HFF-Myc (cell line): Measurements from ENCODE around the gene RMND1.
A peak's percentile ranks its signal among the peaks of the same experiment; 100 is the strongest.

ENCODE experiments used
- DNase-seq: peaks from one replicate; pipeline ENCODE4 v3.0.0-alpha.2; 2011; ENCODE audit warnings: low read depth; ENCODE audit errors: extremely low read depth
- H3K4me3 ChIP-seq: replicated peaks from 2 replicates; pipeline ENCODE4 v1.5.1; 2011; ENCODE audit warnings: low read depth, mild to moderate bottlenecking, control low read depth, low read length
- TF ChIP-seq, protein P1 (sequence below): IDR thresholded peaks from 2 replicates; pipeline ENCODE4 v1.5.1; 2012; ENCODE audit warnings: mild to moderate bottlenecking, low read depth, low read length, control low read depth; ENCODE audit errors: missing control alignments

RMND1 gene

DNA sequence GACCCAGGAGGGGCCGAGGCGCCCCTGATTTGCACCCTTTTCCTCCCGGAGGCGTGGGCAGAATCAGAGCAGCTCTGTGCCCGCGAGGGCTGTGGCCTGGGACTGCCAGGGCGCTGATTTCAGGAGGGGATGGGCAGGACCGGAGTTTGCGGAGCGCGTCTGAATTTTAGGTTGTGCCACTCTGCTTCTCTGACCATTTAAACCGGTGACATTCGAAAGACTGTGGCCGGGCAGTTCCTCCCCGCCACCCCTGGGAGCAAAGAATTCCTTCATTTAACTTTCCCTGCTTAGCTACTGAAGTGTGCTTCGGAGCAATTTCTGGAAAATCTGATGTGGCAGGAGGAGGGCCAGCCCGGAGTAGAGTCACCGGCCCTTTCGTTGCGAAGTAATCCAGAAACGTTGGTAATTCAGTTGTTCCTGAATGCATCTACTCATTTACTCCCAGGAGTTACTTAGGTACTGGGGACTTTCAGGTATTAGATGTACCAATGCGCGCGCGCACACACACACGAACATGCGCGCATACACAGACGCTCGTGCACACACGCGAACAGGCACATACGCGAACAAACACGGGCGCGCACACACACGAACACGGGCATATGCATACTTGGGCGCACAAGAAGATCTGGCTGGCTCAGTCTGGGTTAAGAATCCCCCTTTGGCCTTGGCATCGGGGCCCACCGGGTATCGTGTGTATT lies 42.5 kb upstream of the RMND1 start:
- no peak for DNase-seq
- TF ChIP-seq, protein P1, sequence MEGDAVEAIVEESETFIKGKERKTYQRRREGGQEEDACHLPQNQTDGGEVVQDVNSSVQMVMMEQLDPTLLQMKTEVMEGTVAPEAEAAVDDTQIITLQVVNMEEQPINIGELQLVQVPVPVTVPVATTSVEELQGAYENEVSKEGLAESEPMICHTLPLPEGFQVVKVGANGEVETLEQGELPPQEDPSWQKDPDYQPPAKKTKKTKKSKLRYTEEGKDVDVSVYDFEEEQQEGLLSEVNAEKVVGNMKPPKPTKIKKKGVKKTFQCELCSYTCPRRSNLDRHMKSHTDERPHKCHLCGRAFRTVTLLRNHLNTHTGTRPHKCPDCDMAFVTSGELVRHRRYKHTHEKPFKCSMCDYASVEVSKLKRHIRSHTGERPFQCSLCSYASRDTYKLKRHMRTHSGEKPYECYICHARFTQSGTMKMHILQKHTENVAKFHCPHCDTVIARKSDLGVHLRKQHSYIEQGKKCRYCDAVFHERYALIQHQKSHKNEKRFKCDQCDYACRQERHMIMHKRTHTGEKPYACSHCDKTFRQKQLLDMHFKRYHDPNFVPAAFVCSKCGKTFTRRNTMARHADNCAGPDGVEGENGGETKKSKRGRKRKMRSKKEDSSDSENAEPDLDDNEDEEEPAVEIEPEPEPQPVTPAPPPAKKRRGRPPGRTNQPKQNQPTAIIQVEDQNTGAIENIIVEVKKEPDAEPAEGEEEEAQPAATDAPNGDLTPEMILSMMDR, result no peak
- H3K4me3 ChIP-seq, result peak overlapping the region; percentile 62

DNA sequence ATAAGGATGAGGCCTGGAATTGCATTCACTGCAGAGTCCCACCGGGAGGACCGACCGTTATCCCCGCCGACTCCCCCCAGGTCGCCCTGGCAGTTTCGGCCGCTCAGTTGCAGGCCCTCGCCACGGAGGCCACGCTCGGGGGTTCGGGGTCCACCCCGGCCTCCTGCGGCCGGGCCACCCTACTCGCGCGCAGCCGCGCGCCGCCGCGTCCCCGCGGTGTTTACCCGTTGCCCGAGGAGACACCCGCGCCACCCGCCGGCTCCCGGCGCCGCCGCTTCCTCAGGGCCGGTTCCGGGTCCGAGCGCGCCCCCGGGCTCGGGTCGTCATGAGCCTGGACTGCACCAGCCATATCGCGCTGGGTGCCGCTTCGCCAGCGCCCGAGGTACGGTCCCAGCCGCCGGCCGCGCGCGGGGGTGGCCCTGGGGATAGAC lies 41.9 kb upstream of the RMND1 start, which contains the start of gene CCDC170:
CCDC170 (plus strand) TSS at position 214 of the 431 bp plus-strand sequence; CDS start at position 326, 112 bp downstream.
- DNase-seq, result no peak
- H3K4me3 ChIP-seq, result peak within 1 kb of the TSS; percentile 62
- TF ChIP-seq, protein P1, result no peak

DNA sequence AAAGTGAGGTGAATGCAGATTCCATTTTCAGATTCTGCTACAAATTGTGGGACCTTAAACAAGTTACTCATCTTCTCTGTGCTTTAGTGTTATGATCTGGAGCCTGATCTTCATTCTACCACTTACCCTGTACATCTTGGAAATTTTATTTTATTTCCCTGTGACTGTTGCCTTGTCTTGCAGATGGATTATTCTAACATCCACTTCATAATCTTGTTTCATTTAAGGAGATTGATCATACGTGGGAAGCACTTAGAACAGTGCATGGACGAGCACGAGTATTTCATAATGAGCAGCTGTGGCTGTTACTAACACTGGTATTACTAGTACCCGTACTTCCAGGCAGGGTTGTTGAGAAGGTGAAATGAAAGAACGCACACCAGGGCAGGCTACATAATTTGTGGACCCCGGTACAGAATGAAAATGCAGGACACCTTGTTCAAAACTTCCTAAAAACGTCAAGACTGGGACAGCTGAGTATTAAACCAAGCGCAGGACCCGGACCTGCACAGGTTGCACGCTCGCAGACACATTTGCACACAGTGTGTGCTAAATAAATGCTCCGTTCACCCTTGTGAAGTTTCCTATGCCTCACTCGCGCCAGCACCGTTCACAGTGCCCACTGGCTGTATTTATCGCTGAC lies 41.4 kb upstream of the RMND1 start:
- no peak for DNase-seq
- H3K4me3 ChIP-seq, result peak overlapping the region; percentile 62
- TF ChIP-seq, protein P1, result no peak

DNA sequence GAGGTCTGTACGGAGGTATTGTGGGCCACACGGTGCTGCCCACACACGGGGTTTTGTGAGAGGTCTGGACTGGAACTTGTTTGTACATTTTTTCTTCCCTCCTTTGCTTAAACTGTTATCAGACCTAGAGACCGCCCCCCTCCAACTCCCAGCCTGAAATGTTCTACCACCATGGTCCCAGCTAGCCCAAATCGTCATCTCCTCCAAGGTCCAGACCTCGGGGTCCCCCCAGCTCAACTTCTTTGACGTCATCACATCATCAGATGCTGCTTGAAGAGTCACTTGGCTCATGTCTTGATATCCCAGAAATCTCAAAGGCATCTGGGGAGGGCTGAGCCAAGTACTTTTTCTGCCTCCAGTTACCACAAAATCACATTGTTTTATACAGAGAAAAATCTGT lies 39.1 kb upstream of the RMND1 start:
- TF ChIP-seq, protein P1, result no peak
- DNase-seq, result no peak
- no peak overlapping the region for H3K4me3 ChIP-seq

DNA sequence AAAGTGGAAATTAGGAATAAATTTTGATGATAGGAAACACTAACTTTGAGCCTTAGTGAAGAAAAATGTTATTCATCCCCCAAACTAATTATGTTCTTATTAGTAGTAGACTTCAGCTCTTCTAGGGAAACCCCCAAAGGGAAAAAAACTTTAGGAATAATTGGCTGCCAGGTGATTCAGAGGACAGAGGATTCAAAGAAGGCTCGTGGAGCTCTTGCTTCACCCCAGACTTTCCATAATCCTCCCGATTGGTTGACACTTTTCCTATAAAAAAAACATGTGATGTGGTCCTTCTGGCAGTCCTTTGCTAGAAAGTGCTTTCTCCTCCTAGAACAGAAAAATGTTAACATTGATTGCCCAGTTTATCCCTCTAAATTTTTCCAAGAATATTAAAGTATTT lies 36.3 kb upstream of the RMND1 start:
- DNase-seq, result no peak
- H3K4me3 ChIP-seq, result no peak overlapping the region
- TF ChIP-seq, protein P1, result no peak

DNA sequence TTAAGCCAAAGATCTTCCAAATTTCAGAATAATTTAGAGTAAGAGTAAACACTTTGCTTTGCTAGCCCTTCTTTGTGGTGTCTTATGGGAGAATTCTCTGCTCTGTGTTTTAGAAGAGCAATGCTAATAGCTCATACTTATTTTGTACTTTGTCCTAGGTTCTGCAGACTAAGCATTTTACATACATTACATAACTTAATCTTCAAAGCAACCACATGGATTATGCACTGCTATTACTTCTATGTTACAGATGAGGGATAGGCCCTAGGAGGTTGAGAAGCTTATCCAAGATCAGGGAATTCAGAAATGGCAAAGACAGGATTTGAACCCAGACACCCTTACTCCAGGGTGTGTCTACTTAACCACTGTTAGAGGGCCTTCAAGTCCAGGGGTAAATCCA lies 32.1 kb upstream of the RMND1 start:
- H3K4me3 ChIP-seq, result no peak overlapping the region
- TF ChIP-seq, protein P1, result no peak
- DNase-seq, result no peak
